Measurements from ENCODE around the gene COLQ.

GRCh38 chr3:15501126-15501525 is 20.4 kb downstream of the COLQ start:
- no peak for TF ChIP-seq CTCF (IDR thresholded peaks at IDR 0.05)
- TF ChIP-seq SIN3A (IDR thresholded peaks at IDR 0.05; ENCODE audit: borderline replicate concordance, insufficient read depth, low read depth, low read length) = no peak
- no peak for TF ChIP-seq POLR2AphosphoS5 (IDR thresholded peaks at IDR 0.05; ENCODE audit: low read depth, low read length)
- no peak for TF ChIP-seq REST (IDR thresholded peaks at IDR 0.05; ENCODE audit: insufficient read depth in 1 of 2, low read depth in 2 of 2, low read length in 1 of 2)
- no peak for TF ChIP-seq TCF7L2 (IDR thresholded peaks at IDR 0.05; ENCODE audit: low read depth, low read length)
